ENCODE measurements around the gene CABP7.
A peak's percentile ranks its signal among the peaks of the same experiment; 100 is the strongest.

Gene CABP7

DNA sequence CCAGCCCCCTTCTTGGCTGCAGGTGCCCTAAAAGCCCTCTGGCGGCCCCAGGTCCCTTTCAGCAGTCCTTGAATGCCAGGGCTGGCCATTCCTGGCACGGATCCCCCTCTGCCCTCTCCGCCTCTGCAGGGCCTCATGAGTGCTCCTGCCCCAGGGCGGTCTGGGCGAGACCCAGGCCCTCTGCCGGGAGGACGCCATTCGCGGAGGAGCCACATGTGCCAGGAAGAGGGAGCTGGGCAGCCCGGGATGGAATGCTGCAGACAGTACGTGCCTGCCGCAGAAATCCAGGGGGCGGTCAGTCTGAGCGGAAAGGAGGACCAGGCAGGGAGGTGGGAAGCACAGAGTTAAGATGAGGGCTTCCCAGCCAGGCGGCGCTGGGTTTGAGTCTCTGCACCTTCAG is 2.8 kb downstream of the CABP7 start:
- no peak overlapping the region for H3K4me3 ChIP-seq (ENCODE audit: low read length)
- TF ChIP-seq, protein P1, sequence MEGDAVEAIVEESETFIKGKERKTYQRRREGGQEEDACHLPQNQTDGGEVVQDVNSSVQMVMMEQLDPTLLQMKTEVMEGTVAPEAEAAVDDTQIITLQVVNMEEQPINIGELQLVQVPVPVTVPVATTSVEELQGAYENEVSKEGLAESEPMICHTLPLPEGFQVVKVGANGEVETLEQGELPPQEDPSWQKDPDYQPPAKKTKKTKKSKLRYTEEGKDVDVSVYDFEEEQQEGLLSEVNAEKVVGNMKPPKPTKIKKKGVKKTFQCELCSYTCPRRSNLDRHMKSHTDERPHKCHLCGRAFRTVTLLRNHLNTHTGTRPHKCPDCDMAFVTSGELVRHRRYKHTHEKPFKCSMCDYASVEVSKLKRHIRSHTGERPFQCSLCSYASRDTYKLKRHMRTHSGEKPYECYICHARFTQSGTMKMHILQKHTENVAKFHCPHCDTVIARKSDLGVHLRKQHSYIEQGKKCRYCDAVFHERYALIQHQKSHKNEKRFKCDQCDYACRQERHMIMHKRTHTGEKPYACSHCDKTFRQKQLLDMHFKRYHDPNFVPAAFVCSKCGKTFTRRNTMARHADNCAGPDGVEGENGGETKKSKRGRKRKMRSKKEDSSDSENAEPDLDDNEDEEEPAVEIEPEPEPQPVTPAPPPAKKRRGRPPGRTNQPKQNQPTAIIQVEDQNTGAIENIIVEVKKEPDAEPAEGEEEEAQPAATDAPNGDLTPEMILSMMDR (conservative IDR thresholded peaks at IDR 0.05; ENCODE audit: low read depth, low read length): no peak
- no peak for DNase-seq (ENCODE audit: low read depth)

DNA sequence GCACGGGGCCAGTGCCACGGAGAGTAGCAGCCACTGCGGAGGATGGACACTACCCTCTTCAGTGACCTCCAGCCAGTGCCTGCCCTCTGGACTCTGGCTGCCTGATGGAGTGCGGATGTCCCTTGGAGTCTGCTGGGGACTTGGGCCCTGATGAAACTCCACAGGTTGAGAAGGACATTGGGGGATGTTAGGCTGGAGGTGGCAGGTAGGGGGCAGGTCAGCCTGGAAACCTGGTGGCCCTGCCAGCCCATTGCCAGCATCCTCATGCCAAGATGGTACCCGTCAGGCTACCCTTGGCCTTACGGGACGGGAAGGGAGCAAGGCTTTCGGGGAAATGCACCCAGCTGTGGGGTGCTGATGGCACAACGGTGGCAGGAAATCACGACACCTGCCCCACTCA is 4.0 kb downstream of the CABP7 start:
- TF ChIP-seq, protein P1 (conservative IDR thresholded peaks at IDR 0.05; ENCODE audit: low read depth, low read length): no peak
- no peak overlapping the region for H3K4me3 ChIP-seq (ENCODE audit: low read length)
- DNase-seq (ENCODE audit: low read depth): no peak

DNA sequence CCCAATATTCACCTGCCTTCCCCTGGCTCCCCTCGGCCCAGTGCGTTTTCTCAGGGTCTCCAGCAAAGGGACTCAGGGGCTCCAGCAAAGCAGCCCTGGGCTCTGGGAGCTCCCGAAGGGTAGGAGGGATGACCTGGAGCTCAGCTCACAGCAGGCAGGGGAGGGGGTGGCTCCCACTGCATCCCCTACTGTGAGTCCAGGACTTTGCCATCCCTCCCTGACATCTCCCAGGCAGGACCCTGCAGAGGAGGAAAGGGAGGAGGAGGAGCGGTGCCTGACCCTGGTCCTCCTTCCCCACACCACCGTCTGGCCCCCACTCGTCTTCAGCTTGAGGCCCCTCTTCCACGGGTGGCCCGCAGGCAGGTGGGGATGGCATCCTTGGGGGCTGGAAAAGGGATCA is 5.0 kb downstream of the CABP7 start:
- H3K4me3 ChIP-seq (ENCODE audit: low read length): no peak overlapping the region
- no peak for DNase-seq (ENCODE audit: low read depth)
- TF ChIP-seq, protein P1 (conservative IDR thresholded peaks at IDR 0.05; ENCODE audit: low read depth, low read length): no peak

DNA sequence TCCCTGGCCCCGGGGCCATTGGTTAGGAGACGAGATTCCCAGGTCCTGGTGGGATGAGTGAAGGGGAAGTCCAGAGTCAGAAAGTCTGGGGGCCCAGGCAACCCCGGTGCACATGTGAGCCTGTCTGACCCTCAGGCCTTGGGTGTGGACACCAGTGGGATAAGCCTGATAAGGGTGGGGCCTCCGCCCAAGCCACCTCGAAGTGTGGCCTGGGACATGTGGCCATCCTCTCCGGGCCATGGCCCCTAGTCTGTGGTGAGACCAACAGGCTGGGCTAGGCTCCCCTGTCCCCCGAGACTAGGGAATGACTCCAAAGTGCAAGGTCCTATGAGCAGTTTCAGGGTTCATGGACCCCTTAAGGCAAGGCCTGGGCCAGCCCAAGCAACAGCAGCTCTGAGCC is 6.3 kb downstream of the CABP7 start:
- DNase-seq (ENCODE audit: low read depth): no peak
- H3K4me3 ChIP-seq (ENCODE audit: low read length): no peak overlapping the region
- TF ChIP-seq, protein P1 (conservative IDR thresholded peaks at IDR 0.05; ENCODE audit: low read depth, low read length): no peak

DNA sequence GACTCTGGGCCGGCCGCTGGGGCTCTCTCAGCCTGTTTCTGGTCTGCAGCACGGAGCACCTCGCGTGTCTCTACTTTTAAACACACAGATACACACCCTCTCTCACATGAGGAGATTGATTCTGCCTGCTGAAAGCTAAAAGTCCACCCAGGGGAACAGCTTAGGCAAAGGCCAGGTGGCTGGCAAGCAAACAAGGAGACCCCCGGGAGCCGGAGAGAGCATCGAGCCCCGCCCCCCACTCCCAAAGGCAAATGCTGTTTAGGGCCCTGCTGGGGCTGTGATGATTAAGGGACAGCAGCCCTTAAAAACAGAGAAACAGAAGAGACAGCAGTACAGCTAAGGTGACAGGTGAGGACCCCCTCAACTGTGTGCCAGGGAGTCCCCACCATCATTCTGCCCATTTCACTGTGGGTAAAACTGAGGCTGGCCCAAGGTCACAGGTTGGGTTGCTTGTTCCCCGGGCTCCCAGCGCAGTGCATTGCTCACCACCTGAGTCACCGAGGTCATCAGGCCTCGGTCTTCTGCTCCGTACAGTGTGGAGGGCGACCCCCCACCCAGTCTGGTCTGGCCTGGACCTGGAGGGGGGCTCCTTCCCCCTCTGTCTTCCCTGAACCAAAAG is 6.8 kb downstream of the CABP7 start:
- DNase-seq (ENCODE audit: low read depth): no peak
- no peak overlapping the region for H3K4me3 ChIP-seq (ENCODE audit: low read length)
- TF ChIP-seq, protein P1 (conservative IDR thresholded peaks at IDR 0.05; ENCODE audit: low read depth, low read length): no peak

DNA sequence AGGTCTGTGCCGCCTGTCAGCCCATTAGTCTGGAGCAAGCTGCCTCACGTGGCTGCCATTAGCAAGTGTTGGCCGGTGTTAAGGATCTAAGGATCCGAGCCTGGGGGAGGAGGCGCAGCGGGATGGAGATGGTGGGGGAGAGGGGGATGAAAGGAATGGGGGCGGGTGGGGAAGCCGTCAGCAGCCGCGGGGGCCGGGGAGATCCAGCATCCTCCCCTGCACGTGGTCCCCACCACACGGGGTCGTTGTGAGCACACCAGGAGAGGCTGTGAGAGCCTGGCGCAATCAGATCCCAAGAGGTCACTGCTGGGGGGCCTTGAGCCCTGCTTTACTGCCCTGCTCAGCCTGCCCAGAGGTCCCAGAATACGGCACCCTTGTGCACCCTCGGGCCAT is 7.3 kb downstream of the CABP7 start:
- TF ChIP-seq, protein P1 (conservative IDR thresholded peaks at IDR 0.05; ENCODE audit: low read depth, low read length): peak; percentile 44
- peak; percentile 29 for DNase-seq (ENCODE audit: low read depth)
- H3K4me3 ChIP-seq (ENCODE audit: low read length): no peak overlapping the region

DNA sequence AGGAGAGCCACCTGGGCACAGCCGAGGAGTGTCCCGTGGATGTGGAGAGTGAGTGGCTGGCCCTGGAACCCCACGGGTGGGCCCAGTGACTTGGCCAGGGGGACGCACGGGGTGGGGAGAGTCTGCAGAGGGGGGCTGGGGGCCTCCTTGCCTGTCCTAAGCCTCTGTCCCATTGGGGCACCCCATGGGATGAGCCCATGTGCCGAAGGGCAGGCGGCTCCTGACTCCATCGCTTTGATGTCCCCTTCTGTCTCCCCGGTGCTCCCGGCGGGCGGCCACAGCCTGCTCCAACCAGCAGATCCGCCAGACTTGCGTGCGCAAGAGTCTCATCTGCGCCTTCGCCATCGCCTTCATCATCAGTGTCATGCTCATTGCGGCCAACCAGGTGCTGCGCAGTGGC is 9.4 kb downstream of the CABP7 start:
- DNase-seq (ENCODE audit: low read depth): no peak
- H3K4me3 ChIP-seq (ENCODE audit: low read length): no peak overlapping the region
- TF ChIP-seq, protein P1 (conservative IDR thresholded peaks at IDR 0.05; ENCODE audit: low read depth, low read length): no peak
